Left hindlimb (tissue), 1 donor: ENCODE results near the gene NOL7.

Source experiments
- DNase-seq: peaks from one replicate; pipeline ENCODE4 v3.0.0-alpha.2; 2018

NOL7 gene

DNA sequence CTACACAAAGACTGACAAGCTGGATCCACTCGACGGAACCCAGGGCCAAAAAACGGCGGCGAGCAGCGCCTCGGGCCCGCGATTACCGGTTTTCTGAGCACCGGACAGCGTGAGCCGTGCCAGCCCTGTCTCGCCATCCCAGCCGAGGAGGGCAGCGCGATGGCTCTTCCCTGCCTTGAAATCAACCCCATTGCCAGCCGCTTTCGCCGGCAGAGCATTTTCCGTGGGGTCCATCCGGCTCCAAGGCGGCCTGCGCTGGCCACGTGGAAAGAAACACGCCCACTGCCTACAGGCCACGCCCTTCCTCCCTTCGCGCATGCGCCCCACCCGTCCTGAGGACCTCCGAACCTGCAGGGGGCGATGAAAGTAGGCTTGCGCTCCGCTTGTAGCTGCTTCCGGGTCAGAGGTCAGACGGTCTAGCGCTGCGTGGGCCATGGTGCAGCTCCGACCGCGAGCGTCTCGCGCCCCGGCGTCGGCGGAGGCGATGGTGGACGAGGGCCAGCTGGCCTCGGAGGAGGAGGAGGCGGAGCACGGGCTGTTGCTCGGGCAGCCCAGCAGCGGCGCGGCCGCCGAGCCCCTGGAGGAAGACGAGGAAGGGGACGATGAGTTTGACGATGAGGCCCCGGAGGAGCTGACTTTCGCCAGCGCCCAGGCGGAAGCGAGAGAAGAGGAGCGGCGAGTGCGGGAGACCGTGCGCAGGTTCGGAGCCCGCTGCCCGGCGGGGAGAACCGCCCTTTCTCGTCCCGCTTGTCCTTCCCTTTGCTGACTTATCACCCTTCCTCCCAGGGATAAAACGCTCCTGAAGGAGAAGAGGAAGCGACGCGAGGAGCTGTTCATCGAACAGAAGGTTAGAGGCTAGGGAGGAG, at the start of gene NOL7:
TSS of gene NOL7 (plus strand) at position 410 of the 866 bp plus-strand sequence. CDS start at position 434, 24 bp downstream.
- DNase-seq: peak; percentile 98

DNA sequence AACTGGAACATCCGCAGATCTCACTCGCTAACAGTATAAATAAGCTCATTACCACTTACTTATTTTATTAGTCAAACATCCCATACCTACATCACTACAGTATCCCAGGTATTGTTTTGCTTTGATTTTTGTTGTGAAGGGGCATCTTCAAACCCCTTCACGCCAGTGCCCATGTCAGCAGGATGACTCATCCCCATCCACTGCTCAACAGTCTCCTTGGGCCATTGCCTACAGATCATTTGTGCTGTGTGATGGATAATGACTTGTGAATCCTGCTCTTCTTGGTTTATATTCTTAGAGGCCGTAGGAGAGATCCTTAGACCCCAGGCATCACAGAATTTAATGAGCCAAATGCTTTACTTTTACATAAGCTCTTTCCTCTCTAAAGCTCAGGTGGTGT, 49.2 kb upstream of the NOL7 start:
- DNase-seq: no peak

DNA sequence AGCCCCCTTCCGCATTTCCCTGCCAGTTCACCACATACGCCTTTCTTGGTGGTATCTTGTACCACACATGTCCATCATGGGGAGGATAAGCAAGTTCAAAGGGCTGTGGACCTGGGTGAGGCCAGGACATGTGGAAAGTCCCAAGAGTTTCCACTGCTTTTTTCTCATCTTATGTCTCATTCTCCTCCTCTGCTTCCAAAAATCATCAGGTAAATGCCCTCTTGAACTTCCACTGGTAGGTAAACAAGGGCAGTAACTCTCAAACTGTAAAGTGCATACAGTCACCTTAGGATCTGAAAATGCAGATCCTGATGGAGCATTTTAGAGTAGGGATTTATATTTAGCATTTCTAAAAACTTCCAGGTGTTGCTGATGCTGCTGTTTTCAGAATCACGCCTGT, 48.6 kb upstream of the NOL7 start:
- DNase-seq: no peak

DNA sequence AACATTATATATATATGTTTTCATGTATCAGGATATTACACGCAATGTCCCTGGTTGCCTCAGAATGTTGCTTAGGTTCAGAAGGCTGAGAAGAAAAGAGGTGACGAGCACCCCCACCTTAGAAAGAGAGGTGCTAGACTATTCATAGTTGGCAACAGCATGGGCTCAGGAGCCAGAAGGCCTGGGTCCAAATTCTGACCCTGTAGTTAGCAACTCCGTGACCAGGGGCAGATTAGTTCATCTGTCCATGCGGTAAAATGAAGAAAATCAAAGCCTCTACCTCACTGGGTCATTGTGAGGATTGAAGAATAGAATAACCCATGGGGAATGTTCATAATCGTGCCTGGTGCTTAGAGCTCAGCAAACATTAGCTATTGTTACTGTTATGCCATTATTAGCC, 46.2 kb upstream of the NOL7 start:
- DNase-seq: no peak

DNA sequence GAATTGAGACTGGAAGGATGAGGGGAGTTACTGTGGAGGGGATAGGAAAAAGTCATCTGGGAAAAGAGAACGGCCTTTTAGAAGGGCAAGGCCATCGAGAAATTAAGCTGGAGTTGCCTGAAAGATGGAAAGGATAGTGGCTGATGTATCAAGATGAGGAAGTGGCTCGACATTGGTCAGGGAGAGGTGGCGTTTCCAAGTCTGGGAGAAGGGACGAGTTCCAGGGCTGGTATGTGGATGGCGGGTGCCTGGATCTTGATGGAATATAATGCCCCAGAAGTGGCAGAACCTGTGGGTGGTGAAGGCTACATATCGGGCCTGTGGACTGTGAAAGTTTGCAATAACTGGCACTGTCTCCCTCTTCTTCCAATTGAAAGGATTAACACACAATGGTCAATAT, 42.9 kb upstream of the NOL7 start:
- DNase-seq: no peak

DNA sequence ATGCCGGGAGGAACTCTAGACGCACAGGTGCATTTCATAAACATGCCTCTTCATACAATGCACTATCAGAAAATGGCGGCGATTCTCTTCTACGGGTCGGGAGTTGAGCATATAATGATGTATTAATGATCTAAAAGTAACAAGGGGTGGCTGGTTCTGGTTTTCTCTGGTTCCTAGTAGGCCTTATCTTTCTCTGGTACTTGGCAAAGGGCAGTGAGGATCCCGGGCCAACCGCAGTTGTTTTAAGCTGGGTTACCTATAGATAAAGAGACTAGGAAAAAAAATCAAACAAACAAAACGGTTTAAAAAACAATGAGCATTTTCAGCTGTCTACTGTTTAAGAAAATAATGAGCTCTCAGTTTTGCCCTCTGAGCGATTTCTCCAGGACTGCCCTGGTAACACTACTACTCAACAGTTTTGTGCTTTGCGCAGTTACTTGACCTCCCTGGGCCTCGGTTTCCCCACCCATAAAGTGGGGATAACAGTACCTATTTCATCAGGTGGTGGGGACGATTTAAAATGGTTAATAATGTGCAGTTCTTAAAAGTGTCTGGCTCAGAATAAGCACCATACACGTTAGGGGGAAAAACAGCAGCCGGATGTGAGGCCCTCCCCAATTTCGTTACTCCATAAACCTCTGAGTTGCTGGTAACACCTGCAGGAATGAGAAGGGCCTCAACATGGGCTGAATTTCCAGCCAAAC, 42.0 kb upstream of the NOL7 start:
- DNase-seq: no peak

DNA sequence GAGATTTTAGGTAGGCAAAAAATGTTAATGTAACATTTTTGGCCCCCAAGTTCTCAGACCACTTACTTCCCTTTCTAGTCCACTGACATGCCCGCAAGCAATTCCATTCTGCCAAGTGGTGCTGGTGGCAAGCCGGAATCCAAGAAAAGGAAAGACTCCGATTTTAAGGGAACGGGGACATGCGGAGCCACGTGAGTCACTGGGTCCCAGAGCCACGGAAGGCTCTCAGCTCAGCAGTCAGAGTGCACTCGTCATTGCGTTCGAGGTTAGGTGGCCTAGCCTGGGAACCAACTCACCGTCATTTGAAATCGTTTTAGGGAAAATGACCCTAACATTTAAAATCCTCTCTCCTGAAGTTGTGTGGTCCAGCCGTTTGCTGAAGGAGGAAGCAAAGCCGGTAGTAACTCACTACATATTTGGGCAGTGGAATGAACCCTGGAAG, 41.4 kb upstream of the NOL7 start:
- DNase-seq: no peak

DNA sequence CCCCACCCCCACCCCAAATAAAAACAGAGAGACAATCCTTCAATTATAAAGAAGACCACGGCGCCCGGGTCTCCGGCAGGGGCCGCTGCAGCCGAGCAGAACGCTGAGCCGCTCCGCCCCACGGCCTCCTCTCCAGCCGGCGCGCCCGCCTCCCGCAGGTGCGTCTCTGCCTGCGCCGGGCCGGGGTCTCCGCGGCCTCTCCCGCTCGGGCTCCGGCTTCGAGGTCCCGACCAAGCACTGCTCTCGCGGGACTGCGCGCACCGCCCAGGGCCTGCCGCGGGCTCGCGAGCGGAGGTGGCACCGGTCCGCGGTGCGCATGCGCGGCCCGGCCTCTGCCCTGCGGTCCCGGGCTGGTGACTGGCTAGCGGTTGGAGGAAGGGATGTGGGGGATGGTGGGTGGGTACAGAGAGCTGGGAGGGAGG, 41.0 kb upstream of the NOL7 start:
- DNase-seq: peak; percentile 95

DNA sequence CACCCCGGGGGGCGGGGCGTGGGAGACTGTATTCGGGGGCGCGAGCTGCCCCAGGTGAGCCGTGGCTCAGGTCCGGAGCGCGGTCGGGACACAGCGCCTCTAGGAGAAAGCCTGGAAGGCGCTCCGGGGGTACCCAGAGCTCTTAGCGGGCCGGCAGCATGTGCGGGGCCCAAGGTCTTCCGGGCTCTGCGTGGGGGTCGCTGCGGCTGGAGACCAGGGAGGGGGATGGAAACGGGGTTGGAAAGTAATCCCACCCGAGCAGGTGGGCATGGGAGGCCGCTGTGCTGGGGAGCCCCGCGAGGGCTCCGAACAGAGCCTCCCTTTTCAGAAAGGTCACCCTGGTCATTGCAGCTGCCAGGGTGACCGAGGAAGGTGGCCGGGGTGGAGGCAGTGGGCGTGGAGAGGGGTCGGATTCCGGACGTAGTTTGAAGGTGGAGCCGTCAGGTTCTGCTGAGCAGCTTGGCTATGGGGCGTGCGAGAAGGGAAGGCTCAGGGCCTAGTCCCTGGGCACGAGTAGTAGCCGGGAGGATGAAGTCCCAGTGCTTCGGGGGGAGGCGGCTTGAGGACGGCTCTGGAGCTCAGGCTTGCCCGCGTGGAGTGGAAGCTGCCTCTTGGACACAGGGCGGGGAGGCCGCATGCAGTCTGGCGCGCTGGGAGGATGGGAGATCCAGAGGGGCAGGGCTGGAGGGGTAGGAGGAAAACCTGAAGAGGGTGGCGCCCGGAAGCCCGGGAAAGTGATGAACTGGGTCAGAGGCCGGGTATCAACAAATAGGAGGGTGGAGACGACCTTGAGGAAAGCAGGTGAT, 40.4 kb upstream of the NOL7 start, which contains the start of gene SIRT5:
TSS of gene SIRT5 (plus strand) at position 31 of the 806 bp plus-strand sequence. CDS start 9,510 bp downstream, outside the sequence.
- peak; percentile 86 for DNase-seq

DNA sequence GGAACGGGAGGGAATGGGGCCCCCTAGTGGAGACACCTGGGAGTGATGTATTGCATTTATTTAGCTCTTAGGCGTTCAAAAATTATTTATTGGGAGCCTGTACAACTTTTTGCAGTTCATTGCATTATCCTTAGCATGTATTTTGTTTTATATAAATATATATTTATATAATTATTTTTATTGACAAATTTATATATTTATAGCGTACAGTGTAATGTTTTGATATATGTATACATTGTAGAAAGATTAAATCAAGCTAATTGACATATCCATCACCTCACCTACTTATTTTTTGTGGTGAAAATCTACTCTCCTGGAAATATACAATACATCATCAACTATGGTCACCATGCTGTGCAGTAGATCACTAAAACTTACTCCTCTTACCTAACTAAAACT, 39.8 kb upstream of the NOL7 start:
- DNase-seq: no peak

DNA sequence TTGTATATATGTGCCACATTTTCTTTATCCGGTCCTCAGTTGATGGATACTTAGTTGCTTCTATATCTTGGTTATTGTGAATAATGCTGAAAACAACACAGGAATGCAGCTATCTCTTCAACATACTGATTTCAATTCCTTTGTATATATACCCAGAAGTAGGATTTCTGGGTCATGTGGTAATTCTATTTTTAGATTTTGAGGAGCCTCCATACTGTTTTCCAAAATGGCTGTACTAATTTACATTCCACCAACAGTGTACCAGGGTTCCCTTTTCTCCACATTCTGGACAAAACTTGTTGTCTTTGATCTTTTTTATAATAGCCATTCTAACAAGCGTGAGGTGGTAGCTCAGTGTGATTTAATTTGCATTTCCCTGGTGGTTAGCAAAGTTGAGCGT, 39.1 kb upstream of the NOL7 start:
- no peak for DNase-seq

DNA sequence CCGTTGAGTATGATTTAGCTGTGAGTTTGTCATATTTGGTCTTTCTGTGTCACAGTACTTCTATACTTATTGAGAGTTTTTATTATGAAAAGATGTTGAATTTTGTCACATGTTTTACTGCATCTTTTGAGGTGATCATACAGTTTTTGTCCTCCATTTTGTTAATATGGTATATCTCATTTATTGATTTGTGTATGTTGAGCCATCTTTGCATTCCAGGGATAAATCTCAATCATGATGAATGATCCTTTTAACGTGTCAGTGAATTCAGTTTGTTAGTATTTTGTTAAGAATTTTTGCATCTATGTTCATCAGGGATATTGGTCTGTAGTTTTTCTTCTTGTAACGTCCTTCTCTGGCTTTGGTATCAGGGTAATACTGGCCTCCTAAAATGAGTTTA, 37.2 kb upstream of the NOL7 start:
- DNase-seq: no peak

DNA sequence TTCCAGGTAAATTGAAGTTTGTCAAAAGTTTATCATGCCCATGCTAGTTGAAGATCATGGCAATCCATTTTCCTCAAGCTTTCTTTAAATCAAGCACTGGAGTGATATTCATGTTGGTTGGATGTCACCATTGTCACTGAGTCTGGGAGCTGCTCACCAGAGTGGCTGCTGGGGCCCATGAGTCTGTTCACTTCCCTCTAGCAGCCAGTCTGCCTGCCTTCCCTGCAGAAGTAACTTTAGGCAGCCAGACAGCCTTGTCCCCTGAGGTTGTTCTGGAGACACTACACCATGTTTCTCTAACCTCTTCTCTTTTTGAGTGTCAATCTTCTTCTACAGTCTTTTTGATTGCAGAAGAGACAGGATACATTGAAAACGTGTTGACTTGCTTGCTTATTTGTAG, 35.2 kb upstream of the NOL7 start:
- DNase-seq: no peak

DNA sequence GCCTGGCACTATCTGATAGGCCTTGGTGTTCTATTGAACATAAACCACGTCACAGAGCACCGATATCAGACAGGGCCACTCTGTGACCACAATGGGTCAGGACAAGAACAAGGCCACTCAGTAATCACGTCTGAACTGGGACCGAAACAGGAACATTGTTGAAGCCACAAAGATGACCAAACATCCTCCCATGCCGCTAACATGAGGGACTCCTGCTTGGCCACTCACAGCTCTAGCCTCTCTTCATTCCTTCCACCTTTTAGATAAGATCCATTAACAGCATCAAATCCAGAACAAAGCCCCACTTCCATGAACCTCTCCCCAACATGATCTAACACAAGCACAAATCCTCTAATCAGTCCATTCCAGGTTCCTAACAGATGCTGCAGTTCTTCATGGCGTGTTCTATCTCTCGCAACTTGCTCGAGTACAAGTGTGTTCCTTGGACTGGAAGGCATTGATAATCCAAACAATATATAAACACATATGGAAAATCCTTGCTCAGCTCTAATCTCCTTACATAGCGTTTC, 33.4 kb upstream of the NOL7 start:
- no peak for DNase-seq

DNA sequence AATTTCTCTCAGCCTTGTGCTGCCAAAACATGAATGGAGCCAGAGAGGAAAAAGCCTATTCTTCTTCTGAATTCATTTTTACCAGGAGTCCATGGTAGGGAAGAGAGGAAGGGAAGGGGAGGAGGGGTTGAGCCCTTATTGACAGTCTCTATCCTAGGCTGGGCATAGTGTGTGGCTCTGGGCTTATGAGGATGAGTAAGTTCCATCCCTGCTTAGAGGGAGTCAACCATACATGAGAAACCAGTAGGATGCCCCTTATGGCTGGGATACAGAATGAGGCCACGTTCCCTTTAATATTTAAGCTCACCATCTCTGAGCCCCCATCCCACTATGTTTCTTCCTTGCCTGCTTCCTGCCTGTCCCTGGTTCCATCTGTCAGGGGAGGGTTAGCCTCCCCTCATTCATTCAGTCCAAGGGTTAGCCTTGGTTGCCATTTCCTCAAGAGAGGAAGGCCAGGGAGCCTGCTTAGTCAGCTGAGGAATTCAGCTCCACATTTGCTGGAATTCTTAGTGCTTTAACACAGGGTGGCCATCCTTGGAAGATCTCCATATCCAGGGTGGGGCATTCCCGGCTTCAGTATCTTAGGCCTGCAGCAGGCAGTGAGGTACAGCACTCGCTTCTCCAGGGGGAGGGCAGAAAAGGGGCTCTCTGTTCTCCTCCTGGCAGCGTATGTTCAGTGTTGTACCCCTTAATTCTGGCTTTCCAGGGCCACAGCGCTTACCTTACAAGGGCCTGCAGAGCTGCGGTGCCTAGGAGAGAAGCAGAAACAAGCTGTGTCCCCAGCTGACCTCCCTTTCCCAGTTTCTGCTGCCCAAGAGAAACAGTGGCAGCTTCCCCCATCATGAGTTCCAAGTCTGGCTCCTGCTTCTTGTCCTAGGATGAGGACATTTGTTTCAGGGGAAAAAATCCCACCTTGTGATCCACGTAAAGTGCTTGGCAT, 28.3 kb upstream of the NOL7 start:
- DNase-seq: no peak

DNA sequence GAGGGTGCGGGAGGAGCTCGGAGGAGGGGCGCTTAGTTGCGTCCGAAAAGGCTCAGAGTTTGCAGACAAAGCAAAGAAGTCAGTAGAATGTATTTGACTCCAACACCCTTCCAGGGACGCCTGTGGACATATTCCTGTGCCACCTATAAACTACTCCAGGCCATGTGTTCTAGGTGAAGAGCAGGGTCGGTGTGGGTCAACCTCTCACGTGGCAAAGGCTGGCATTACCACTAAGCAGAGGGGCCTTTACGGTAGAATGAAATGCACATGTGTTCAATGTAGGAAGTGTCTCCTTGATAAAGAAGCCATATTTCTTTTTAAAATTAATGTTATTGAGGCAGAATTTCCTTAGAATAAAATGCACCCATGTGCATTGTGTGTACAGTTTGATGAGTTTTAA, 25.3 kb upstream of the NOL7 start:
- no peak for DNase-seq

DNA sequence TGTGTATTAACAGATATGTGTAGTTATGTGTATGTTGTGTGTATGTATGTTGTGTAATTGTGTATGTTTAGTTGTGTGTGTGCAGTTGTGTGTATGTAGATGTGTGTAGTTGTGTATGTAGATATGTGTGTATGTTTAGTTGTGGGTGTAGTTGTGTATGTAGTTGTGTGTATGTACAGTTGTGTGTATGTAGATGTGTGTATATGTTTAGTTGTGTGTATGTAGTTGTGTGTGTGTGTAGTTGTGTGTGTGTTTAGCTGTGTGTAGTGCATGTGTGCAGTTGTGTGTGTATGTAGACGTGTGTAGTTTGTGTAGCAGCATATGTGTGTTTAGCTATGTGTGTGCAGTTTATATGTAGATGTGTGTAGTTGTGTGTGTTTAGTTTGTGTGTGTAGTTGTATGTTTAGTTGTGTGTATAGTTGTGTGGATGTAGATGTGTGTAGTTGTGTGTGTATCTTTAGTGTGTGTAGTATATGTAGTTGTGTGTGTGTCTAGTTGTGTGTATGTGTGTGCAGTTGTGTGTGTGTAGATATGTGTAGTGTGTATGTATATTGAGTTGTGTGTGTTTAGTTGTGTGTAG, 24.5 kb upstream of the NOL7 start:
- no peak for DNase-seq

DNA sequence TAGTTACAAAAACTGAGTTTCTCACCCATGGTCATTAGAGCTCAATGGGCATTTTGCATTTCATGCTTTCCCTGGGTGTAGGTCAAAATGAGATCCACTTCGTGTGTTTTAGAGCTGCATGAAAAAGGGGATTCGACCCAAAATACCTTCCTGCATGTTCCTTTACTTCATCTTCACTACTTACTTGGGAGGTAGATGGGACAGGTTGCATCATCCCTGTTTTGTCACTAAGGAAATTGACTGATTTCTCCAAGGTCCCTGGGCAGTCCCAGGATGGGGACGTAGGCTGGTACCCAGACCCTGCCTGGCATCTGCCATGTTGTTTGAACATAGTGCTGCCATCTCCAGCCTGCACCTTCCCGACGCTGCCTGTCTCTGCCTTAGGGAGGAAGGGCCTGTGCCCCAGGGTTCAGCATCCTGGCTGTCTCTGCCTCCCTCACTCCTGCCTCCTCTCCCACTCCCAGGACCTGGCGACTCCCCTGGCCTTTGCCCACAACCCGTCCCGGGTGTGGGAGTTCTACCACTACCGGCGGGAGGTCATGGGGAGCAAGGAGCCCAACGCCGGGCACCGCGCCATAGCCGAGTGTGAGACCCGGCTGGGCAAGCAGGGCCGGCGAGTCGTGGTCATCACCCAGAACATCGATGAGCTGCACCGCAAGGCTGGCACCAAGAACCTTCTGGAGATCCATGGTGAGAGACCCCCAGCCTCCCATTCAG, 23.8 kb upstream of the NOL7 start:
- DNase-seq: no peak

DNA sequence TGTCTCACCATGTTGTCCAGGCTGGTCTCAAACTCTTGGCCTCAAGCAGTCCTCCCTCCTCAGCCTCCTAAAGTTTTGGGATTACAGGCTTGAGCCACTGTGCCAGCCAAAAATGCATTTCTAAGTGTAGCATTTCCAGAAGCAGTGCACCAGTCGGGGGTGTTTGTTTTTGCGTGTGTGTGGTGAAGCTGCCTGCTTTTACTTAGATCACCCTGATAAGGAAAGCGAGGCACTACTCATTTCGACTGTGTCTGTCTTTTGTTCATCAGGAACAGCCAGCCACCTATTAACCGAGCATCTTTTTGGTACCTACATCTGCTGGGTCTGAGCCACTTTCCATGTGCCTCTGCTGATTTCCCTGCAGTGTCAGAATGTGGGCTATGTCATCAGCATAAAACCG, 22.0 kb upstream of the NOL7 start:
- no peak for DNase-seq

DNA sequence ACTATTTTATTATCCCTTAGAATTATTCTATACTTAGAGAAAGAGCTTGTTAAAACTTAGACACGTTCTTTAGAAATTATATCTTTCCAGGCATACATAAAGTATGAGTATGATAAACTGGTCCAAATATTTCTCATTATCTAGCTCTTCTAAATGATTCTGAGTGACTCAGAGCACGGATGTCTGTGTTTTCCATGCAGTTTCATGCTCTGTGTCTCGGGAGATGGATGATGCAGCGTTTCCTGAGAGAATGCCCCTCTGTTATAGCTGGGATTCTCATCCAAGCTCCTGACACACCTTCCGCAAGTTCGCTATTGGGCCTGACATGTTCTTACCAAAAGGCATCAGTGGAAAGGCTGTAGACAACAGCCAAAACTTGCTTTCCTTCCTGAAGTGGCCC, 21.4 kb upstream of the NOL7 start:
- DNase-seq: no peak

DNA sequence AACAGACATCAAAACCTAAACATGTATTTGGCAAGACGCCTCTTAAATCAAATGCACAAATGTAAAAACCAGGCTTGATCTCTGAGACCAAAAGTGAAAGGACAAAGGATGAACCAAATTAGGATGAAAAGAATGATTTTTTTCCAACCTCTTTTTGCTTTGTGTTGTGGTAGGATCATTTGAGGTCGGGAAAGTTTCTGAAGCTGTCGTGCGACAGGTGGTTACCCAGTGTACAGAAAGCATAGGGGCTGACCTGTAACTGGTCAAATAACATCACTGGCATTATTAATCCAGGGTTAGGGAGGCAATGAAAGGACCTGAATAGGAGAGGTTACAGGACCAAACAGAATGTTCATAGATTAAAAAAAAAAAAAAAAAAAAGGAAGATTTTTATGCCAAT, 18.1 kb upstream of the NOL7 start:
- DNase-seq: no peak
